ENCODE measurements around the gene SAMD4A. TPM values are rescaled to one million over a fixed set of nuclear protein-coding genes. Genes with fewer than 3 reads are reported as not detected.

SAMD4A gene
- 23.2 and 35.8 TPM in 2 replicates for total RNA-seq

DNA sequence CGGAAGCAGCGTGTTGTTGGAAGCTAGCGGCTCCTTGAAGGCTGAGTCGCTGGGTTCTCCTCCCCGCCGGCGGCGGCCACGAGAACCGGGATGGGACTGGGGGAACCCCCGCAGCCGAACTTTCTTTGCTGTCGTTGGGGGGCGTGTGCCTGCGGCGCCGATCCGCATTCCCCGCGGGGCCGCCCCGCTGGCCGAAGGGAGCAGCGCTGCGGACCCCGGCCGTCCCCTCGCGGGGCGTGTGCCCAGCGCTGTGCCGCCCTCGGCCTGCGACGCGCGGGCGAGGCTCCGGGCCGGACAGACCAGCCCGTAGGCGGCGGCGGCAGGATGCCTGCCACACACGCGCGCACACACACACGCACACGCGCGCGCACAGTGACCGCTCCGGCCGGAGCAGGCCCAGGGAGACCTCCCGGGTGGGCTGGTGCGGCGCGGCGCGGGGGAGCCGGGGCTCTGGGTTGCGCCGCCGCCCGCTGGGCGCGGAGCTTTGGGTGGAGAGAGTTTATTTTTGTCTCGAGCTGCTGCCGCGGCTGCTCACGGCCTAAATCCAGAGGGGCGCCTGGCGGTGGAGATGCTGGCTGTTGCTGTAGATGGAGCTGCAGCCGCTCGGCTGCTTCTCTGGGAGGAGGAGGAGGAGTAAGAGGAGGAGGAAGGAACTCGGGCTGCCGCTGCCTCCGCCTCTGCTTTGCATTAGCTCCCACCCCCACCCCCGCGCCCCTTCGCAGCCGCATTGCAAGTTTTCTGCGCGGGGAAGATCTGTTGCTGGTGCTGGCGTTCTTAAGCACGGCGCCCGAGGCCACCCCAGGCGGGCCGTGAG, at the start of gene SAMD4A:
Gene SAMD4A, plus strand, starts transcription at position 719 of the 814 bp plus-strand sequence. CDS start 789 bp downstream, outside the sequence.

Other genes starting within 250 kb of the SAMD4A start
- gene CDKN3, start 170.1 kb upstream of the SAMD4A start, total RNA-seq: 4.8 and 20.7 TPM in 2 replicates
- 118 and 166 TPM in 2 replicates for gene CNIH1, start 125.8 kb upstream of the SAMD4A start, total RNA-seq
- 91.8 and 114 TPM in 2 replicates for gene GMFB, start 78.1 kb upstream of the SAMD4A start, total RNA-seq
- 9.3 and 16.6 TPM in 2 replicates for gene CGRRF1, start 57.2 kb upstream of the SAMD4A start, total RNA-seq

All from smooth muscle cell of the umbilical artery (primary cell).